Adrenal gland (tissue), 12 donors: ENCODE results near the gene OR6S1. TPM values are rescaled to one million over a fixed set of nuclear protein-coding genes. Genes with fewer than 3 reads are reported as not detected.

ENCODE experiments used
- DNase-seq, 7 donors: peaks; one replicate each; pipeline ENCODE4 v3.0.0-alpha.2; 2019 to 2020
- H3K27ac ChIP-seq, 5 donors: fragments of 200-600 bp; sonication (generic) in 4 of 5; 1 replicate in 3 of 5; 2 replicates in 2 of 5; pipeline versions ENCODE4 v1.5.1 to v1.8.0; 2016 to 2020; ENCODE audit warnings: mild to moderate bottlenecking in 1 of 5
- H3K27me3 ChIP-seq: fragments of 200-600 bp; 2 replicates; pipeline ENCODE4 v1.8.0; 2021
- H3K36me3 ChIP-seq, 2 donors: fragments of 200-600 bp; replicated peaks in 1 of 2; 1 replicate in 1 of 2; 2 replicates in 1 of 2; pipeline versions ENCODE4 v1.5.1 to v1.8.0; 2018 to 2022
- H3K4me1 ChIP-seq, 2 donors: fragments of 200-600 bp; replicated peaks in 1 of 2; 1 replicate in 1 of 2; 2 replicates in 1 of 2; pipeline versions ENCODE4 v1.5.1 to v1.8.0; 2018 to 2021
- H3K4me3 ChIP-seq, 4 donors: fragments of 200-600 bp; sonication (generic) in 3 of 4; one replicate each; pipeline ENCODE4 v1.5.1; 2016 to 2018
- H3K9me3 ChIP-seq, 3 donors: fragments of 200-600 bp; sonication (generic) in 1 of 3; replicated peaks in 1 of 3; 1 replicate in 2 of 3; 2 replicates in 1 of 3; pipeline versions ENCODE4 v1.5.1 to v1.8.0; 2016 to 2021
- CTCF ChIP-seq, 6 experiments: fragments of 450-650 bp in 4 of 6; fragments of 200-600 bp in 2 of 6; sonication (generic) in 1 of 6; IDR thresholded peaks; 1 replicate in 5 of 6; 2 replicates in 1 of 6; pipeline versions ENCODE4 v1.5.1 to v1.8.0; 2016 to 2021; ENCODE audit warnings: antibody characterized with exemption in 6 of 6, mild to moderate bottlenecking in 2 of 6, moderate library complexity in 1 of 6
- POLR2A ChIP-seq, 2 donors: fragments of 450-650 bp; IDR thresholded peaks; one replicate each; pipeline ENCODE4 v1.6.1; 2017; ENCODE audit warnings: antibody characterized with exemption in 2 of 2, mild to moderate bottlenecking in 2 of 2, moderate library complexity in 1 of 2
- WGBS, 4 donors: extraction: QIAGEN DNeasy Blood & Tissue Kit in 2 of 4; methylation state at CpG; one replicate each; pipeline versions ENCODE4 v1.1.5 to v1.1.7; 2013 to 2017; 5-methylcytosine and 5-hydroxymethylcytosine counted together
- intact Hi-C, 2 donors: fragments of 100-400 bp; cut with DNase I; formaldehyde crosslinking; loops; one replicate each; pipeline versions ENCODE4 v1.14.1 to v1.15.0; 2022 to 2023
- polyA plus RNA-seq, 3 donors: library from polyadenylated mRNA; stranded (reverse); fragments of 200-250 nt in 2 of 3; fragments of 350-450 nt in 1 of 3; fragmentation: Illumina TruSeq in 1 of 3; extraction: RNeasy Lipid Tissue Mini Kit (QIAGEN cat#74804) in 1 of 3; gene quantifications; one replicate each; pipeline ENCODE4 v1.2.3, GENCODE V29; 2013 to 2014
- total RNA-seq, 9 donors: library from RNA; depleted of rRNA in 4 of 9; stranded (reverse); fragments of >200 nt in 4 of 9; fragments of 120-200 nt in 1 of 9; fragmentation: NEBNext Ultra II Directional in 1 of 9; extraction: Animal tissue kit (Norgen Biotek cat#: 25700) in 1 of 9; gene quantifications; one replicate each; pipeline versions ENCODE4 v1.1.0 to v1.2.4, GENCODE V29; 2013 to 2023
- donor health status: healthy with polysubstance abuse.
- donor health status: Bipolar disorder and iron deficiency.
- donor health status: DM: yes; HTN: yes; CAD: no.
- donor health status: DM: no; HTN: no; CAD: no.
- donor health status: DM: no; HTN: no; CAD: no.
- donor health status: DM: yes; HTN: yes; CAD: no.

OR6S1 gene
- total and polyA plus RNA-seq, 12 donors: not detected

- intact Hi-C loops: no loop called here
- H3K27me3 ChIP-seq: no peaks in the 10 kb centered on the region
- 50 to 81% (median 76%) methylated on average over 4 to 12 of the region's 12 CpGs for WGBS, 4 donors
- H3K4me1 ChIP-seq: peaks cover 0 to 11% of the 10 kb centered on the region in 2 donors
- H3K36me3 ChIP-seq: no peaks in the 10 kb centered on the region
- no peak for DNase-seq
- no peaks in the 10 kb centered on the region for H3K9me3 ChIP-seq
- H3K4me3 ChIP-seq: no peak overlapping the region
- no peak overlapping the region for H3K27ac ChIP-seq
- TF ChIP-seq CTCF (IDR thresholded peaks at IDR 0.05): no peak
- no peak for TF ChIP-seq POLR2A (IDR thresholded peaks at IDR 0.05)
Measured at GRCh38 chr14:20617138-20618003, 24.1 kb downstream of the OR6S1 start.

GRCh38 chr14:20615996-20616395 is 25.5 kb downstream of the OR6S1 start:
- intact Hi-C loops: no loop called here
- no peak overlapping the region for H3K27ac ChIP-seq

GRCh38 chr14:20614038-20614840 is 27.3 kb downstream of the OR6S1 start:
- peak in 3 of 7 donors; percentile 18 to 46 (median 37) for DNase-seq
- no peak for TF ChIP-seq POLR2A (IDR thresholded peaks at IDR 0.05)
- TF ChIP-seq CTCF (IDR thresholded peaks at IDR 0.05): no peak
- Histone ChIP-seq H3K4me3 (peak overlapping the region in 2 of 4 donors; percentile 17 to 65), H3K9me3 (no peaks in the 10 kb centered on the region), H3K27me3 (no peaks in the 10 kb centered on the region), H3K4me1 (peaks cover 0 to 11% of the 10 kb centered on the region in 2 donors), H3K36me3 (no peaks in the 10 kb centered on the region), H3K27ac (peak overlapping the region in 3 of 5 donors; percentile 53 to 84 (median 67))
- intact Hi-C loops: loop anchor here in 1 of 2 donors (5.0 kb wide), 1 partner anchor 68 kb away; the partner anchor contains the start of gene RNASE4
- WGBS, 4 donors: 7 to 19% (median 11%) methylated on average over 13 to 17 of the region's 17 CpGs

More at GRCh38 chr14:20615996-20616395, 25.5 kb downstream of the OR6S1 start:
- Histone ChIP-seq H3K9me3 (no peaks in the 10 kb centered on the region), H3K36me3 (no peaks in the 10 kb centered on the region), H3K4me3 (no peak overlapping the region), H3K4me1 (peaks cover 0 to 11% of the 10 kb centered on the region in 2 donors), H3K27me3 (no peaks in the 10 kb centered on the region)
- TF ChIP-seq POLR2A (IDR thresholded peaks at IDR 0.05): no peak
- WGBS, 4 donors: 78 to 86% (median 84%) methylated on average over 5 of the region's 5 CpGs
- DNase-seq: no peak

GRCh38 chr14:20613094-20614037 is 28.1 kb downstream of the OR6S1 start:
- Histone ChIP-seq H3K27me3 (no peaks in the 10 kb centered on the region), H3K27ac (peak overlapping the region in 3 of 5 donors; percentile 53 to 84 (median 67)), H3K4me3 (peak overlapping the region in 2 of 4 donors; percentile 17 to 65), H3K4me1 (peaks cover 0 to 11% of the 10 kb centered on the region in 2 donors), H3K36me3 (no peaks in the 10 kb centered on the region), H3K9me3 (no peaks in the 10 kb centered on the region)
- intact Hi-C loops: loop anchor here (2.0 to 5.0 kb wide), 2 partner anchors 69 kb away; partner anchors contain the start of gene RNASE4 (in 1 of the 2)
- TF ChIP-seq CTCF (IDR thresholded peaks at IDR 0.05): peak; percentile 25 to 98 (median 88)
- TF ChIP-seq POLR2A (IDR thresholded peaks at IDR 0.05): no peak
- DNase-seq: peak; percentile 77 to 94 (median 86)
- WGBS, 4 donors: 0 to 1% (median 0%) methylated on average over 32 to 34 of the region's 34 CpGs
